ENCODE results near the gene SNX2.

DNA sequence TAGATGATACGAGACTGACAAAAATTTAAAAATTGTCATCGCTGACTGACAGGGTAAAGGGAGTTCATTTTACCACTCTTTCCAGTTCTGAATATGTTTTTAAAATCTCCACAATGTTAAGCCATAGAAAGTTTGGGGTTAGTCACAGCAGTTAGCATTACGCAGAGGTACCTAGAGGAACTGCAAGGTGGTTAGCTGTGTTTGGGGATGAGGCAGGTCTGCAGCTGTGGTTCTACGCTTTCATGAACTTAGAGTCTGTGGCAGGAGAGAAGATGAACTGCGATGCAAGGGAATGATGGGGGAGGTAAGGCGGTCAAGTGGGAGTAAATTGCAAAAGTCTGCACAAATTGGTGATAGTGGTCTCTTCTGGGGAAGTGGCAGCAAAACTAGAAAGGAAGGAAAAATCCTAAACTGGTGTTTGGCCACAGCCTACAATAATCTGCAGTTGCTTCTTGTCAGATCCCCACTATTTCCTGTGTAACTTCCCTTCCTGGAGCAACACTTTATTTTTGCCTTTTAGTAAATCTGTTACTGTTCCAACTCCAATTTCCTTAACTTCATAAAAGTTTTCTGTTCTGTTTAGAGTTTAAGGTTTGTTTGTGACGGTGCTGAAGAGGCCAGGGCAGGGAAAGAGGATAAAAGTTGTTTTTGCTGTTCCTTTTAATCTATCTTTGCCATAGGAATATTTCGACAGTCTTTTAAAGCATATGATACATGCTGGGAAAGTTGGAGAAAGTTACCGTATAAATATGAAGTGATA, 38.6 kb upstream of the SNX2 start:
- TF ChIP-seq, protein P1, sequence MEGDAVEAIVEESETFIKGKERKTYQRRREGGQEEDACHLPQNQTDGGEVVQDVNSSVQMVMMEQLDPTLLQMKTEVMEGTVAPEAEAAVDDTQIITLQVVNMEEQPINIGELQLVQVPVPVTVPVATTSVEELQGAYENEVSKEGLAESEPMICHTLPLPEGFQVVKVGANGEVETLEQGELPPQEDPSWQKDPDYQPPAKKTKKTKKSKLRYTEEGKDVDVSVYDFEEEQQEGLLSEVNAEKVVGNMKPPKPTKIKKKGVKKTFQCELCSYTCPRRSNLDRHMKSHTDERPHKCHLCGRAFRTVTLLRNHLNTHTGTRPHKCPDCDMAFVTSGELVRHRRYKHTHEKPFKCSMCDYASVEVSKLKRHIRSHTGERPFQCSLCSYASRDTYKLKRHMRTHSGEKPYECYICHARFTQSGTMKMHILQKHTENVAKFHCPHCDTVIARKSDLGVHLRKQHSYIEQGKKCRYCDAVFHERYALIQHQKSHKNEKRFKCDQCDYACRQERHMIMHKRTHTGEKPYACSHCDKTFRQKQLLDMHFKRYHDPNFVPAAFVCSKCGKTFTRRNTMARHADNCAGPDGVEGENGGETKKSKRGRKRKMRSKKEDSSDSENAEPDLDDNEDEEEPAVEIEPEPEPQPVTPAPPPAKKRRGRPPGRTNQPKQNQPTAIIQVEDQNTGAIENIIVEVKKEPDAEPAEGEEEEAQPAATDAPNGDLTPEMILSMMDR (conservative IDR thresholded peaks at IDR 0.05; ENCODE audit: low read length): no peak
- TF ChIP-seq EZH2phosphoT487 (IDR thresholded peaks at IDR 0.05; ENCODE audit: borderline replicate concordance): no peak

Data from Loucy (cell line).